ENCODE measurements around the gene PITPNC1. TPM values are rescaled to one million over a fixed set of nuclear protein-coding genes. Genes with fewer than 3 reads are reported as not detected.

The PITPNC1 gene
- total and polyA plus RNA-seq, 2 donors (not counting 3 experiments of a cell fraction or from before 2014, with no cell fraction given), result 2.4 to 9.6 TPM

DNA sequence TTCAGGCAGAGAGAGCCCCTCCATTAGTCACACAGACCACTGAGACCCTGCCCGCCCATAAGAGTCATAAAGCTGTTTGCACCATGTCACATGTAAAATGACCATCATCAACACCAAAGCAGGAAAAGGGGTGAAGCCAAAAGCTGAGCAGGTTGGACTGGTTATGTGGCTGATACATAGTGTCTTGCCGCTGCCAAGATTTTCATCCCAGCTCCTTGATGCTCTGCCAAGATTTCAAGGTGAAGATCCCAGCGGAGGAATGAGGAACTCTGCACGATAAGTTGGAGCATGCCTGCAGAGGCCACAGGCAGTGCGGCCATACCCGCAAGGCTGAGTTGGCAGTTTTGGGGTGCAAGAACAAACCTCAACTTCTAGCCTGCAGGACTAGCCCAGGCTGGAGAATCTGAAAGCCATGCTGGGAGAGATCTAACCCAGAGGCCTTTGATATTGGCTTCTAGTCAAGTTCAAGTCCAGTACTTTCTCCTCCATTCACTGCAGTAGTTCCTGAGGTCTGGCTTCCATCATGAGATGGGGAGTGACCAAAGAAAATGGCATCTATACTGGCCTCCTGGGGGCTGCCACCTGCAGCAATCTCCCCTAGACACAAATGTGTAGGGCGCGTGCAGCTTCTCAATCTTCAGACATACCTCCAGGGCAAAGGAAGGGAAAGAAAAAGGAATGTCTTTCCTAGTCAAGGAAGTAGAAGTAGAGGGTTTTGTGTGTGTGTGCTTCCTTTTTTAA, 261.0 kb downstream of the PITPNC1 start:
- no TSS peak for BruUV-seq (replicated peaks)
- dilution Hi-C loops (cut with MboI; ENCODE audit: extremely low pct_ligation_motif_present, low sequenced_read_pairs), result no loop called here
- no peaks in the 10 kb centered on the region for H4K20me1 ChIP-seq (replicated peaks; ENCODE audit: control insufficient read depth, extremely low read depth, insufficient read depth, low read length)
- no peak overlapping the region for H3K9ac ChIP-seq (replicated peaks; ENCODE audit: extremely low read depth, insufficient read depth, low read length)
- intact Hi-C loops (cut with micrococcal nuclease), result no loop called here
- DNase-seq (ENCODE audit: low read depth, low spot score) (no peak), FAIRE-seq (no peak)
- CTCF ChIA-PET, result interaction anchor here (0.6 to 1.1 kb wide), 4 partner anchors 9 to 163 kb away, joined by 3 to 4 read pairs (median 3); no protein-coding TSS in a partner anchor
- H3K79me2 ChIP-seq (ENCODE audit: control insufficient read depth, insufficient read depth, low read length), result no peaks in the 10 kb centered on the region
- H3K4me2 ChIP-seq (ENCODE audit: insufficient read depth, low read length), result no peak overlapping the region
- TF ChIP-seq GATA2 (IDR thresholded peaks at IDR 0.05; ENCODE audit: insufficient read depth, insufficient read length, low read depth, low read length) (no peak), JUN (IDR thresholded peaks at IDR 0.05; ENCODE audit: borderline replicate concordance, insufficient read depth, insufficient read length, low read depth) (no peak), POLR2A (IDR thresholded peaks at IDR 0.05; ENCODE audit: low read depth, low read length) (no peak), EZH2 (IDR thresholded peaks at IDR 0.05; ENCODE audit: borderline replicate concordance, low read depth, low read length, severe bottlenecking) (no peak), FOS (IDR thresholded peaks at IDR 0.05; ENCODE audit: borderline replicate concordance, insufficient read depth, low read length) (no peak), MYC (IDR thresholded peaks at IDR 0.05; ENCODE audit: low read depth, low read length) (no peak)
- TF ChIP-seq, protein P1, sequence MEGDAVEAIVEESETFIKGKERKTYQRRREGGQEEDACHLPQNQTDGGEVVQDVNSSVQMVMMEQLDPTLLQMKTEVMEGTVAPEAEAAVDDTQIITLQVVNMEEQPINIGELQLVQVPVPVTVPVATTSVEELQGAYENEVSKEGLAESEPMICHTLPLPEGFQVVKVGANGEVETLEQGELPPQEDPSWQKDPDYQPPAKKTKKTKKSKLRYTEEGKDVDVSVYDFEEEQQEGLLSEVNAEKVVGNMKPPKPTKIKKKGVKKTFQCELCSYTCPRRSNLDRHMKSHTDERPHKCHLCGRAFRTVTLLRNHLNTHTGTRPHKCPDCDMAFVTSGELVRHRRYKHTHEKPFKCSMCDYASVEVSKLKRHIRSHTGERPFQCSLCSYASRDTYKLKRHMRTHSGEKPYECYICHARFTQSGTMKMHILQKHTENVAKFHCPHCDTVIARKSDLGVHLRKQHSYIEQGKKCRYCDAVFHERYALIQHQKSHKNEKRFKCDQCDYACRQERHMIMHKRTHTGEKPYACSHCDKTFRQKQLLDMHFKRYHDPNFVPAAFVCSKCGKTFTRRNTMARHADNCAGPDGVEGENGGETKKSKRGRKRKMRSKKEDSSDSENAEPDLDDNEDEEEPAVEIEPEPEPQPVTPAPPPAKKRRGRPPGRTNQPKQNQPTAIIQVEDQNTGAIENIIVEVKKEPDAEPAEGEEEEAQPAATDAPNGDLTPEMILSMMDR (IDR thresholded peaks at IDR 0.05; ENCODE audit: extremely low read depth in 1 of 2, insufficient read depth in 1 of 2, low read depth in 1 of 2, low read length in 2 of 2), result no peak
- peaks cover 16% of the 10 kb centered on the region for H3K4me1 ChIP-seq (ENCODE audit: control insufficient read depth, extremely low read depth, insufficient read depth, low read length)
- no peaks in the 10 kb centered on the region for H3K9me3 ChIP-seq (replicated peaks; ENCODE audit: control insufficient read depth, insufficient read depth, low read length)
- no peaks in the 10 kb centered on the region for H3K27me3 ChIP-seq (ENCODE audit: control insufficient read depth in 2 of 2, insufficient read depth in 2 of 2, low read length in 2 of 2)
- POLR2A ChIA-PET, result no interaction called here
- no peak overlapping the region for H3K4me3 ChIP-seq (replicated peaks in 1 of 3; ENCODE audit: insufficient read depth in 1 of 3, low read depth in 1 of 3, low read length in 3 of 3)
- H3K36me3 ChIP-seq (ENCODE audit: control insufficient read depth in 2 of 2, extremely low read depth in 1 of 2, insufficient read depth in 2 of 2, low read length in 2 of 2), result no peaks in the 10 kb centered on the region
- no peak overlapping the region for H2AFZ ChIP-seq (ENCODE audit: low read depth, low read length)
- no peaks in the 10 kb centered on the region for H3K9me1 ChIP-seq (replicated peaks; ENCODE audit: control insufficient read depth, extremely low read depth, insufficient read depth, low read length)
- H3K27ac ChIP-seq (ENCODE audit: insufficient read depth, low read depth, low read length), result no peak overlapping the region

Measured in endothelial cell of umbilical vein (primary cell).